UCSD-AML1 (cell line): ENCODE results near the gene TEX19.
"Not testable (repeated sequence)": the region's sequence is repeated elsewhere in the genome, so short reads cannot be mapped to it uniquely, and the experiment has no call there.

Source experiments
- DNase-seq: peaks from one replicate; lab custom pipeline; 2025; ENCODE audit not compliant: unreplicated experiment; lab: John Stamatoyannopoulos, UW

TEX19 gene

GRCh38 chr17:82406131-82406671 is 47.2 kb downstream of the TEX19 start:
- no peak for DNase-seq

GRCh38 chr17:82407255-82407654 is 48.2 kb downstream of the TEX19 start:
- peak; percentile 32 for DNase-seq

- no peak for DNase-seq
Observed at GRCh38 chr17:82408288-82408937, 49.4 kb downstream of the TEX19 start.

- DNase-seq: no peak
Observed at GRCh38 chr17:82408938-82409318, 49.9 kb downstream of the TEX19 start.

- DNase-seq: no peak
Observed at GRCh38 chr17:82410014-82410716, 51.1 kb downstream of the TEX19 start.

- no peak for DNase-seq
Observed at GRCh38 chr17:82411396-82412053, 52.5 kb downstream of the TEX19 start.

GRCh38 chr17:82412081-82412480 is 53.0 kb downstream of the TEX19 start:
- DNase-seq: not testable (repeated sequence)

- DNase-seq: no peak
Observed at GRCh38 chr17:82412535-82413520, 53.8 kb downstream of the TEX19 start.
